Measurements from ENCODE around the gene LMBRD1.

- TF ChIP-seq CTCF (IDR thresholded peaks at IDR 0.05) (no peak), POLR2AphosphoS5 (IDR thresholded peaks at IDR 0.05) (no peak), POLR2A (IDR thresholded peaks at IDR 0.05) (no peak), EP300 (IDR thresholded peaks at IDR 0.05) (no peak)
Observed at GRCh38 chr6:69680302-69680701, 116.5 kb downstream of the LMBRD1 start.
